ENCODE measurements around the gene KIF16B. TPM values are rescaled to one million over a fixed set of nuclear protein-coding genes. Genes with fewer than 3 reads are reported as not detected.
A peak's percentile ranks its signal among the peaks of the same experiment; 100 is the strongest.

The KIF16B gene
- total RNA-seq, 1 experiment from 2014 or later: 7.6 TPM

- Mint-ChIP-seq H3K36me3 (peaks cover 7% of the 10 kb centered on the region), H3K4me3 (no peak overlapping the region), H3K4me1 (peaks cover 12% of the 10 kb centered on the region), H3K27ac (no peak overlapping the region), H3K27me3 (ENCODE audit: low read depth) (no peaks in the 10 kb centered on the region), H3K9me3 (peaks cover 6% of the 10 kb centered on the region)
- ATAC-seq (no peak), DNase-seq (ENCODE audit: low spot score) (no peak)
- TF ChIP-seq ZNF121 (CRISPR knock-in tag; IDR thresholded peaks at IDR 0.05) (no peak), CBFB (CRISPR knock-in tag; IDR thresholded peaks at IDR 0.05; ENCODE audit: low read depth) (no peak), GABPB1 (CRISPR knock-in tag; IDR thresholded peaks at IDR 0.05) (peak; percentile 58; the same call in 1 of the 2 replicates)
- ChIA-PET CTCF (interaction anchor here (0.6 to 1.2 kb wide), 2 partner anchors 182 to 1238 kb away, joined by 3 to 4 read pairs; no protein-coding TSS in a partner anchor), POLR2A (no interaction called here)
These were observed 98.0 kb downstream of the KIF16B start for GRCh38 chr20:16475225-16475624.

- DNase-seq (ENCODE audit: low spot score) (no peak), ATAC-seq (no peak)
- TF ChIP-seq ZNF512 (CRISPR knock-in tag; IDR thresholded peaks at IDR 0.05; ENCODE audit: borderline replicate concordance) (no peak), ATF2 (CRISPR knock-in tag; IDR thresholded peaks at IDR 0.05; ENCODE audit: borderline replicate concordance, low read depth) (no peak), PREB (CRISPR knock-in tag; IDR thresholded peaks at IDR 0.05; ENCODE audit: borderline replicate concordance) (no peak), ATF3 (CRISPR knock-in tag; conservative IDR thresholded peaks at IDR 0.05) (no peak), ZNF423 (CRISPR knock-in tag; IDR thresholded peaks at IDR 0.05) (no peak), CDX4 (CRISPR knock-in tag; IDR thresholded peaks at IDR 0.05; ENCODE audit: borderline replicate concordance) (no peak), TCF7 (CRISPR knock-in tag; IDR thresholded peaks at IDR 0.05; ENCODE audit: low read depth) (no peak), SMAD3 (CRISPR knock-in tag; IDR thresholded peaks at IDR 0.05; ENCODE audit: borderline replicate concordance) (no peak), FOXJ3 (CRISPR knock-in tag; IDR thresholded peaks at IDR 0.05; ENCODE audit: borderline replicate concordance) (no peak), SOX15 (CRISPR knock-in tag; IDR thresholded peaks at IDR 0.05) (no peak), SP1 (CRISPR knock-in tag; conservative IDR thresholded peaks at IDR 0.05) (no peak), AFF4 (CRISPR knock-in tag; IDR thresholded peaks at IDR 0.05; ENCODE audit: borderline replicate concordance) (no peak), HMGXB4 (CRISPR knock-in tag; IDR thresholded peaks at IDR 0.05) (no peak), IRF2 (CRISPR knock-in tag; IDR thresholded peaks at IDR 0.05; ENCODE audit: borderline replicate concordance, low read depth) (no peak), CREB1 (CRISPR knock-in tag; IDR thresholded peaks at IDR 0.05) (no peak), USF2 (CRISPR knock-in tag; IDR thresholded peaks at IDR 0.05) (no peak), CREM (CRISPR knock-in tag; IDR thresholded peaks at IDR 0.05) (no peak), ZBTB21 (CRISPR knock-in tag; IDR thresholded peaks at IDR 0.05; ENCODE audit: borderline replicate concordance) (no peak)
- Mint-ChIP-seq H3K4me3 (no peak overlapping the region), H3K27ac (no peak overlapping the region), H3K9me3 (peaks cover 9% of the 10 kb centered on the region), H3K36me3 (peaks cover 9% of the 10 kb centered on the region), H3K4me1 (peaks cover 12% of the 10 kb centered on the region), H3K27me3 (ENCODE audit: low read depth) (no peaks in the 10 kb centered on the region)
- CTCF ChIA-PET: no interaction called here
- POLR2A ChIA-PET: no interaction called here
These were observed 98.9 kb downstream of the KIF16B start for GRCh38 chr20:16474363-16474762.

Data from WTC11 (cell line).